GM23338 (cell line): ENCODE results near the gene NNT. TPM values are rescaled to one million over a fixed set of nuclear protein-coding genes. Genes with fewer than 3 reads are reported as not detected.

ENCODE experiments used
- ATAC-seq: fragments of 200-7000 bp; cut with Tn5 transposase; 3 replicates; pipeline ENCODE4 v1.9.1; 2020
- DNase-seq: peaks from one replicate; pipeline ENCODE4 v3.0.0-alpha.2; 2015; ENCODE audit warnings: low spot score
- H2AFZ ChIP-seq: fragments of 200-600 bp; sonication (generic); 2 replicates; pipeline ENCODE4 v1.8.0; 2016; ENCODE audit warnings: antibody characterized with exemption, mild to moderate bottlenecking, moderate library complexity
- H3F3A ChIP-seq: fragments of 200-600 bp; sonication (generic); replicated peaks from 2 replicates; pipeline ENCODE4 v1.8.0; 2017; ENCODE audit warnings: antibody characterized with exemption, mixed run types, low read depth
- H3K27ac ChIP-seq: fragments of 200-600 bp; sonication (generic); 2 replicates; pipeline ENCODE4 v1.6.1; 2016; ENCODE audit warnings: low read depth
- H3K27me3 ChIP-seq: fragments of 200-600 bp; sonication (generic); 2 replicates; pipeline ENCODE4 v1.8.0; 2016; ENCODE audit warnings: mild to moderate bottlenecking, mixed run types, moderate library complexity; ENCODE audit not compliant: insufficient read depth
- H3K36me3 ChIP-seq: fragments of 200-600 bp; sonication (generic); 2 replicates; pipeline ENCODE4 v1.8.0; 2016; ENCODE audit warnings: mild to moderate bottlenecking; ENCODE audit not compliant: insufficient read depth
- H3K4me1 ChIP-seq: fragments of 200-600 bp; sonication (generic); 2 replicates; pipeline ENCODE4 v1.8.0; 2016; ENCODE audit warnings: mild to moderate bottlenecking, moderate library complexity; ENCODE audit not compliant: insufficient read depth
- H3K4me2 ChIP-seq: fragments of 200-600 bp; sonication (generic); 2 replicates; pipeline ENCODE4 v1.7.1; 2017; ENCODE audit warnings: mixed run types
- H3K4me3 ChIP-seq: fragments of 200-600 bp; sonication (generic); 2 replicates; pipeline ENCODE4 v1.6.1; 2016; ENCODE audit warnings: mixed run types
- H3K79me2 ChIP-seq: fragments of 200-600 bp; sonication (generic); replicated peaks from 2 replicates; pipeline ENCODE4 v1.8.0; 2017; ENCODE audit warnings: mild to moderate bottlenecking; ENCODE audit not compliant: insufficient read depth
- H3K9me2 ChIP-seq: fragments of 200-600 bp; sonication (generic); 2 replicates; pipeline ENCODE4 v1.8.0; 2017; ENCODE audit not compliant: insufficient read depth
- H4K20me1 ChIP-seq: fragments of 200-600 bp; sonication (generic); replicated peaks from 2 replicates; pipeline ENCODE4 v1.8.0; 2017; ENCODE audit warnings: mild to moderate bottlenecking; ENCODE audit not compliant: insufficient read depth
- H3K27ac Mint-ChIP-seq: 2 replicates; pipeline ENCODE4 v1.8.0; 2020; ENCODE audit warnings: inconsistent platforms, mild to moderate bottlenecking, moderate library complexity, mixed read lengths
- H3K27me3 Mint-ChIP-seq: 3 replicates; pipeline ENCODE4 v1.8.0; 2022; ENCODE audit warnings: low read depth, mild to moderate bottlenecking, moderate library complexity, mixed read lengths, inconsistent platforms; ENCODE audit not compliant: insufficient read depth, poor library complexity
- H3K36me3 Mint-ChIP-seq: 3 replicates; pipeline ENCODE4 v1.8.0; 2021; ENCODE audit warnings: low read depth, mild to moderate bottlenecking, inconsistent platforms, moderate library complexity, mixed read lengths
- H3K4me1 Mint-ChIP-seq: 3 replicates; pipeline ENCODE4 v1.8.0; 2020; ENCODE audit warnings: mild to moderate bottlenecking, inconsistent platforms, mixed read lengths
- H3K4me3 Mint-ChIP-seq: 3 replicates; pipeline ENCODE4 v1.8.0; 2021; ENCODE audit warnings: moderate library complexity, mild to moderate bottlenecking, inconsistent platforms, mixed read lengths
- H3K9me3 Mint-ChIP-seq: 3 replicates; pipeline ENCODE4 v1.8.0; 2020; ENCODE audit warnings: moderate library complexity, mild to moderate bottlenecking, inconsistent platforms, mixed read lengths
- CREB1 ChIP-seq: fragments of 250-450 bp; sonication (Bioruptor Pico); IDR thresholded peaks from 2 replicates; pipeline ENCODE4 v1.5.0; 2020; ENCODE audit warnings: low read depth, mild to moderate bottlenecking, moderate library complexity
- CTCF ChIP-seq, 2 experiments: fragments of 200-600 bp in 1 of 2; sonication (generic) in 1 of 2; conservative IDR thresholded peaks; 2 replicates each; pipeline versions ENCODE4 v1.5.1 to v1.6.1; 2016 to 2017; ENCODE audit warnings: antibody characterized with exemption in 2 of 2, low read depth in 2 of 2, mild to moderate bottlenecking in 2 of 2, moderate library complexity in 1 of 2
- ETS1 ChIP-seq: IDR thresholded peaks from 2 replicates; pipeline ENCODE4 v1.6.1; 2016; ENCODE audit warnings: antibody characterized with exemption
- EZH2 ChIP-seq: fragments of 200-600 bp; sonication (generic); IDR thresholded peaks from one replicate; pipeline ENCODE4 v1.8.0; 2017; ENCODE audit warnings: antibody characterized with exemption, mild to moderate bottlenecking, low read depth; ENCODE audit not compliant: unreplicated experiment
- EZH2phosphoT487 ChIP-seq: fragments of 200-600 bp; sonication (generic); IDR thresholded peaks from one replicate; pipeline ENCODE4 v1.8.1; 2018; ENCODE audit warnings: antibody characterized with exemption; ENCODE audit not compliant: unreplicated experiment
- JUNB ChIP-seq: IDR thresholded peaks from one replicate; pipeline ENCODE4 v1.6.1; 2016; ENCODE audit warnings: antibody characterized with exemption; ENCODE audit not compliant: unreplicated experiment
- NANOG ChIP-seq: IDR thresholded peaks from 2 replicates; pipeline ENCODE4 v1.6.1; 2016; ENCODE audit warnings: antibody characterized with exemption, borderline replicate concordance
- POLR2AphosphoS5 ChIP-seq: IDR thresholded peaks from 2 replicates; pipeline ENCODE4 v1.6.1; 2016; ENCODE audit warnings: antibody characterized with exemption, low read depth
- REST ChIP-seq: IDR thresholded peaks from one replicate; pipeline ENCODE4 v1.6.1; 2018; ENCODE audit warnings: antibody characterized with exemption; ENCODE audit not compliant: unreplicated experiment
- STAT1 ChIP-seq: IDR thresholded peaks from one replicate; pipeline ENCODE4 v1.6.1; 2016; ENCODE audit warnings: antibody characterized with exemption; ENCODE audit not compliant: unreplicated experiment
- ZNF114 ChIP-seq: fragments of 250-450 bp; sonication (Bioruptor Pico); IDR thresholded peaks from 2 replicates; pipeline ENCODE4 v1.5.0; 2020; ENCODE audit warnings: mild to moderate bottlenecking, moderate library complexity
- ZNF331 ChIP-seq: fragments of 250-450 bp; sonication (Bioruptor Pico); IDR thresholded peaks from 2 replicates; pipeline ENCODE4 v1.5.0; 2020; ENCODE audit warnings: low read depth, mild to moderate bottlenecking, moderate library complexity
- polyA plus RNA-seq: library from polyadenylated mRNA; unstranded; fragments of >200 nt; fragmentation: Nextera tagmentation; extraction: Ambion mirVana; gene quantifications from 2 replicates; pipeline ENCODE4 v1.2.1, GENCODE V29; 2016
- total RNA-seq: library from RNA; depleted of rRNA; stranded (reverse); fragments of >200 nt; shearing (Covaris generic); gene quantifications from 2 replicates; pipeline ENCODE4 v1.2.3, GENCODE V29; 2014

The NNT gene
- total and polyA plus RNA-seq, 2 experiments from 2014 or later: 10.8 to 15.9 TPM

GRCh38 chr5:43571237-43571636, 31.7 kb upstream of the NNT start (continued):
- no peak for TF ChIP-seq CTCF (conservative IDR thresholded peaks at IDR 0.05; ENCODE audit: low read depth in 2 of 2)
- no peak for TF ChIP-seq ZNF114 (CRISPR knock-in tag)
- no peak for TF ChIP-seq EZH2
- TF ChIP-seq ZNF331 (CRISPR knock-in tag): no peak
- TF ChIP-seq EZH2phosphoT487: no peak
- no peak for TF ChIP-seq REST
- no peak for TF ChIP-seq JUNB
- TF ChIP-seq ETS1: no peak
- TF ChIP-seq NANOG: no peak
- no peak for TF ChIP-seq STAT1
- TF ChIP-seq POLR2AphosphoS5: no peak
- no peak for TF ChIP-seq CREB1 (CRISPR knock-in tag)

GRCh38 chr5:43572357-43572756, 30.6 kb upstream of the NNT start:
- Mint-ChIP-seq H3K4me3 (no peak overlapping the region), H3K36me3 (peaks cover 17% of the 10 kb centered on the region; the same call in 2 of the 3 replicates), H3K27me3 (no peaks in the 10 kb centered on the region), H3K27ac (no peak overlapping the region), H3K4me1 (peaks cover 2% of the 10 kb centered on the region; the same call in 1 of the 3 replicates), H3K9me3 (peaks cover 9% of the 10 kb centered on the region)
- Histone ChIP-seq H4K20me1 (no peaks in the 10 kb centered on the region; the same call in 1 of the 2 replicates), H3K4me1 (no peaks in the 10 kb centered on the region), H3K27me3 (no peaks in the 10 kb centered on the region), H3K36me3 (no peaks in the 10 kb centered on the region), H3K27ac (no peak overlapping the region), H3K9me2 (peaks cover 9% of the 10 kb centered on the region; the same call in 1 of the 2 replicates), H3F3A (no peaks in the 10 kb centered on the region), H3K4me2 (no peak overlapping the region), H2AFZ (no peak overlapping the region), H3K4me3 (no peak overlapping the region), H3K79me2 (no peaks in the 10 kb centered on the region)
- TF ChIP-seq STAT1: no peak
- TF ChIP-seq REST: no peak
- TF ChIP-seq CREB1 (CRISPR knock-in tag): no peak
- no peak for TF ChIP-seq EZH2
- TF ChIP-seq ZNF114 (CRISPR knock-in tag): no peak
- TF ChIP-seq CTCF (conservative IDR thresholded peaks at IDR 0.05; ENCODE audit: low read depth in 2 of 2): no peak
- ATAC-seq (no peak), DNase-seq (no peak)
